DOHH2 (cell line): ENCODE measurements around the gene SLC2A4.

ENCODE experiments used
- EZH2phosphoT487 ChIP-seq: fragments of 200-600 bp; sonication (generic); IDR thresholded peaks from 2 replicates; pipeline ENCODE4 v1.6.1; 2017; ENCODE audit warnings: borderline replicate concordance, mild to moderate bottlenecking, antibody characterized with exemption, low read length, moderate library complexity, mixed read lengths
- TF ChIP-seq, protein P1 (sequence below): fragments of 200-600 bp; sonication (generic); IDR thresholded peaks from one replicate; pipeline ENCODE4 v1.5.1; 2014; ENCODE audit warnings: antibody characterized with exemption, mild to moderate bottlenecking, low read depth, low read length; ENCODE audit not compliant: poor library complexity, severe bottlenecking

DNA sequence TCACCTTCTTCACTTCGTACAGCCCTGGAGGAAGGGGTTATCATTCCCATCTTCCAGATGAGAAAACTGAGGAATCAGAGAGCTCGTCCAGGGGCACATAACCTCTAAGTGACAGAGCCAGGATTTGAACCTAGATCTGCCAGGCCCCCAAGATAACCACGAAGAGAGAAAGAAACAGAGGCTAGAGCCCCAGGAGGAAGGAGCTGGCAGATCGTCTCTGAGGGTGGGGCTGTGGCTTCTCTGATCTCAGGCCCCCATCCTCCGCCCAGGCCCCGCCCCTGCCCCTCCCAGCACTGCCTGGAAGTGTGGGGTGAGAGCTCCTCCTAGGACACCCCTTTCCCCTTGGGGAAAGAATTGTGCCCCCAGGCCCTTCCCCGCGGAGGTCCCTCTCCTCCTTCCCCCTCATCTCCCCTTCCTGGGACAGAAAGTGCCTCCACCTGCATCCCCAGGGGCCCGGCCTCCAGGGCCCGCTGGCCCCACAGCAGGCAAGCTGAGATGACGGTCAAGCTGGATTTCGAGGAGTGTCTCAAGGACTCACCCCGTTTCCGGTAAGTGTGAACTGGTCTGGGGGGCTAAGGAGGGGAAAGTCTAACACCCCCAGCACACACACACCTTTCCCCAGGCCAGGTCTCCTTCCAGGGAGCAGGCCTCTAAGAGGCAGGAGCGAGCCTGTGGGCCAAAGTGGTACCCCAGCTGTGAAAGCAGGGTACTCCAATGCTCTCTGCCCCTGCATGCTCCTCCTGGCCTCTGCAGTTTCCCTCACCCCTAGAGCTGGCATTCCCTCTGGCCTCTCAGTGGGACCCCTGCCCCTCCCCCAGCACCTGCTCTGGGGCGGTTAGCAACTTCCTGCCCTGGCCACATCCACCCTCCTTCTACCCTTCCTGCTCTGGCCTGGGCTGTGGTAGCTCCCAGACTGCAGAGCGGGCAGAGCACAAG lies 55.0 kb downstream of the SLC2A4 start, which contains the start of gene ACAP1:
- TF ChIP-seq, protein P1, sequence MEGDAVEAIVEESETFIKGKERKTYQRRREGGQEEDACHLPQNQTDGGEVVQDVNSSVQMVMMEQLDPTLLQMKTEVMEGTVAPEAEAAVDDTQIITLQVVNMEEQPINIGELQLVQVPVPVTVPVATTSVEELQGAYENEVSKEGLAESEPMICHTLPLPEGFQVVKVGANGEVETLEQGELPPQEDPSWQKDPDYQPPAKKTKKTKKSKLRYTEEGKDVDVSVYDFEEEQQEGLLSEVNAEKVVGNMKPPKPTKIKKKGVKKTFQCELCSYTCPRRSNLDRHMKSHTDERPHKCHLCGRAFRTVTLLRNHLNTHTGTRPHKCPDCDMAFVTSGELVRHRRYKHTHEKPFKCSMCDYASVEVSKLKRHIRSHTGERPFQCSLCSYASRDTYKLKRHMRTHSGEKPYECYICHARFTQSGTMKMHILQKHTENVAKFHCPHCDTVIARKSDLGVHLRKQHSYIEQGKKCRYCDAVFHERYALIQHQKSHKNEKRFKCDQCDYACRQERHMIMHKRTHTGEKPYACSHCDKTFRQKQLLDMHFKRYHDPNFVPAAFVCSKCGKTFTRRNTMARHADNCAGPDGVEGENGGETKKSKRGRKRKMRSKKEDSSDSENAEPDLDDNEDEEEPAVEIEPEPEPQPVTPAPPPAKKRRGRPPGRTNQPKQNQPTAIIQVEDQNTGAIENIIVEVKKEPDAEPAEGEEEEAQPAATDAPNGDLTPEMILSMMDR, result no peak
- TF ChIP-seq EZH2phosphoT487, result no peak
